Activated naive CD4-positive, alpha-beta T cell treated with anti-CD3 and anti-CD28 coated beads, Interleukin-2, amount 50 U/mL, for 72 hours (primary cell): ENCODE data around the gene RNF125. TPM values are rescaled to one million over a fixed set of nuclear protein-coding genes. Genes with fewer than 3 reads are reported as not detected.
"Not testable (repeated sequence)": the region's sequence is repeated elsewhere in the genome, so short reads cannot be mapped to it uniquely, and the experiment has no call there.

Experiments used
- ATAC-seq, 2 donors: fragments of 150-1000 bp; cut with Tn5 transposase; 2 replicates each; pipeline ENCODE4 v1.10.0; 2021; ENCODE audit warnings: mild to moderate bottlenecking in 2 of 2, moderate library complexity in 2 of 2
- DNase-seq, 2 donors: peaks; one replicate each; pipeline ENCODE4 v3.0.0; 2021 to 2022; ENCODE audit warnings: low spot score in 2 of 2
- H3K27ac Mint-ChIP-seq, 2 donors: one replicate each; pipeline ENCODE4 v1.8.0; 2022; ENCODE audit warnings: mild to moderate bottlenecking in 2 of 2, mixed read lengths in 2 of 2
- H3K36me3 Mint-ChIP-seq, 2 donors: one replicate each; pipeline ENCODE4 v1.8.0; 2022; ENCODE audit warnings: mixed read lengths in 2 of 2
- H3K9me3 Mint-ChIP-seq, 2 donors: one replicate each; pipeline ENCODE4 v1.8.0; 2022; ENCODE audit warnings: mixed read lengths in 2 of 2
- total RNA-seq, 2 donors: library from RNA; stranded (reverse); gene quantifications; one replicate each; pipeline ENCODE4 v1.2.3, GENCODE V29; 2022

The RNF125 gene
- 10 to 100 TPM; 12.0 to 13.8 TPM for total RNA-seq

DNA sequence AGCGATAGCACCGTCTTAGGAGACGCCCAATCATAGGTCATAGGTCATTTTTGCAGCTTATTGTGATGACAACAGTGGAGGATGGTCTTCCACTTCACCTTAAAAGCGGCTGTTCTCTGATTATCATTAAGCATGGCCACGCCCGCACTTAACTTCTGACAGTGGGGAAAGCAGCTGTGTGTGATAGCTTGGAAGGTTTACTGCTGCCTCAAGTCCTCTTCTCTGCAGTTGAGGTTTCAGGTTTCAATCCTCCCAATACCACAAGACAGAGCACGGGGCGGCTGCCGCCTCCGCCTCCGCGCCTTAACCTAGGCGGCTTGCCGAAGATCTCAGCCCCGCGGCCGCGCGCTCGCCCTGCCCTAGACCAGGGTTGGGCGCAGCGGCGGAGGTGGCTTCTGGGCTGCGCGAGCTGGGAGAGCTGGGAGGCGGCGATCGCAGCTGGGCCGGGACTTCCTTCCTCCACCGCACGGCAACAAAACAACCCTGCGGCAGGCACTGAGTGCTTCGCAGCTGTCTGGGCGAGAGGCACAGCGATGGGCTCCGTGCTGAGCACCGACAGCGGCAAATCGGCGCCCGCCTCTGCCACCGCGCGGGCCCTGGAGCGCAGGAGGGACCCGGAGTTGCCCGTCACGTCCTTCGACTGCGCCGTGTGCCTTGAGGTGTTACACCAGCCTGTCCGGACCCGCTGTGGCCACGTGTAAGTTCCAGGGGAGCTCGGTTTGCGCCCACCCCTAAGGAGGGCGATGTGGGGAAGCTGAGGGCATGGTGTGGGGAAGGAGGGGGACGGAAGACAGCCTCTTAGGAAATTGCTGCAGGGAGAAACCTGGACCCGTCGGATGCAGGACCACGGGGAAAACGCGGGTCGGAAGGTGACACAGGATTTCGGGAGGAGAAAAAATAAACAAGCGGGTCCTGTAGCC lies at the start of gene RNF125:
Gene RNF125 (plus strand): TSS at position 495 of the 920 bp plus-strand sequence. CDS start 39 bp downstream, at position 534.
- H3K9me3 Mint-ChIP-seq = no peaks in the 10 kb centered on the region
- DNase-seq (peak; percentile 86 to 87), ATAC-seq (peak; percentile 81 to 88)
- peak within 1 kb of the TSS; percentile 89 to 96 for H3K27ac Mint-ChIP-seq
- H3K36me3 Mint-ChIP-seq = peaks cover 5 to 12% of the 10 kb centered on the region in 2 donors

DNA sequence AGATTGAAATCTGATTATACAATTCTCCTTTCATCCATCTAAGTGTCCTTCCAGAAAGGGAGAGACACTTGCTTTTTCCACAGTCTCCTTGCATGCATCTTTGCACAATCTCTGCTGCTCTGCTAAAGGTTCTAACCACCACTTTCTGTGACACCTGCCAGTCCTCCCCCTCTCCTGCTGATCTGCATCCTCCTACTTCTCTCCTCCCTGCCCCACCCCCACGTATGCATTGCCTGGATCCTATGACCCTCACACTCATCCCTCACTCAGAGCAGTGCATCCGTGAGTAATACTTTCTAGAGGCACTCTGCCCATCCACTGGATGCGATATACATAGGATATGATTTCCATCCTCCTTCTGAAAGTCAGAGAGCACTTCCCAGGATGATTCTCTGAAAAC lies 48.0 kb upstream of the RNF125 start:
- ATAC-seq = no peak
- H3K36me3 Mint-ChIP-seq = peaks cover 25 to 27% of the 10 kb centered on the region in 2 donors
- no peak for DNase-seq
- H3K9me3 Mint-ChIP-seq = peaks cover 20 to 27% of the 10 kb centered on the region in 2 donors
- no peak overlapping the region for H3K27ac Mint-ChIP-seq

DNA sequence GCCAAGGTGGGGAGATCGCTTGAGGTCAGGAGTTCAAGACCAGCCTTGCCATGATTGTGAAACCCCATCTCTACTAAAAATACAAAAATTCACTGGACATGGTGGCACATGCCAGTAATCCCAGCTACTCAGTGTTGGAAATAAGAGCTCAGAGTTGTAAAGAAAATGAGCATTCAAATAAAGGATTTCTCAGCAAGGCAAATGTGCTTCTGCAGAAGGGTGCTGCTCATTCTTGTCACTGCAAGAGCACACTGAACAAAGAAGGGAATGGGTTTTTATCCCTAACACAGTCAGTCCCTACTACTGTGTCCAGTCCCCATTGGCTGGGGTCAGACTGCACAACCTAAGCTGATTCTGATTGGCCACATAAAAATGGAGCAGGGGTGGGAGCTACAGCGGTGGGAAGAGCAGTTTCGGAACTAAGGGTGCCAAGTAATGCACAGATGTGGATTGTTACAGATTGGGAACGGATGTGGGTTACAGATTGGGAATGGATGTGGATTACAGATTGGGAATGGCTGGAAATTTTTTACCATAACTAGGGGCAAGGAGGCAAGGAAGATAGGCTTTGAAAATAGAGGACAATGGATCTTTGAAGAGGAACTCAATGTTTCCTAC lies 44.6 kb upstream of the RNF125 start:
- peaks cover 27 to 32% of the 10 kb centered on the region in 2 donors for H3K9me3 Mint-ChIP-seq
- H3K36me3 Mint-ChIP-seq = peaks cover 39 to 40% of the 10 kb centered on the region in 2 donors
- ATAC-seq (no peak), DNase-seq (no peak)
- H3K27ac Mint-ChIP-seq = no peak overlapping the region

DNA sequence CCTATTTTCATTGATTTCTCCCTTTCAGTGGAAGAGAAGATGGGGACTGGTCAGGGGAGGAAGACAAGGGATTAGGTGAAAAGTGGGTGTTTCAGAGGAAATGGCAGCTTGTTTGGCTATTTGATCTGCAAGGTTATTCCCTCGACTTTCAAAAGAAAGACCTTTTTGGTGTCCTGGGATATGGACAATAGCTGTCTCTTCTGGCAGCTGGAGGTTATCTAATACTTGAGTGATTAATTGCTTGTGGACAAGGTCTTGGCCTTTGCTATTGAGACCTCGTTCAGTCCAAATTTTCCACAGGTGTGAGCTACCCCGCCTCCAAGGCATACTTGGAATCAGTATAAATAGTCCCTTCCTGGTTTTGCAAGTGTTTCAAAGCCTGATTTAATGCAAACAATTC lies 42.4 kb upstream of the RNF125 start:
- Mint-ChIP-seq H3K9me3 (peaks cover 27 to 33% of the 10 kb centered on the region in 2 donors), H3K36me3 (peaks cover 40% of the 10 kb centered on the region in 2 donors), H3K27ac (no peak overlapping the region)
- ATAC-seq (no peak), DNase-seq (no peak)

DNA sequence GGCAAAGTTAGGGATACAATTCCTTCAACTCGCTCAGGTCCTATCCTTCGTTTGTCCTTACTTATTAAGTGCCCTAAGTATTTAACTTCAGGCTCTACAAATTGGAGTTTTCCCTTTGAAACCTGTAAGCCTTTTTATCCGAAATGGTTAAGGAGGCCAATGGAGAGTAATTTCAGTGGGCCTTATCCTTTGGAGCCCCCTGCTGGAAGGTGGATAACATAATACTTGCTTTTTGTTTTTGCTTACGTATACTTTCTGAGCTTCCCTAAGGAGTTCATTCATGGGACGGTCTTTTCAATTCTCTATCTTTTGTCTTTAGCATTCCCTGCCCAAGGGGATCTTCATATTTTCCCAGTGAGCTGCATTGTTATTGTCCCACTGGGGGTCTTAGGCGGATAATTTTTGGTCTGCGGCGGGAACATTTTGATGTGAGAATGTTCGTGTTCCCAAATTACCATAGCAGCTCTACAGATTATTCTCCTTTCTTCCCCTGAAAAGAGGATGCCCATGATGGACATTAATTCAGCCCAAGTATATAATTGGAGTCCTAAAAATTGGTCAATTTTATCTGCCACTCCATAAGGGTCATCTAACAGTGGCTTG lies 41.3 kb upstream of the RNF125 start:
- ATAC-seq (peak in 1 of 2 donors; percentile 34), DNase-seq (peak in 1 of 2 donors; percentile 29)
- Mint-ChIP-seq H3K9me3 (peaks cover 23 to 29% of the 10 kb centered on the region in 2 donors), H3K27ac (no peak overlapping the region), H3K36me3 (peaks cover 38% of the 10 kb centered on the region in 2 donors)

DNA sequence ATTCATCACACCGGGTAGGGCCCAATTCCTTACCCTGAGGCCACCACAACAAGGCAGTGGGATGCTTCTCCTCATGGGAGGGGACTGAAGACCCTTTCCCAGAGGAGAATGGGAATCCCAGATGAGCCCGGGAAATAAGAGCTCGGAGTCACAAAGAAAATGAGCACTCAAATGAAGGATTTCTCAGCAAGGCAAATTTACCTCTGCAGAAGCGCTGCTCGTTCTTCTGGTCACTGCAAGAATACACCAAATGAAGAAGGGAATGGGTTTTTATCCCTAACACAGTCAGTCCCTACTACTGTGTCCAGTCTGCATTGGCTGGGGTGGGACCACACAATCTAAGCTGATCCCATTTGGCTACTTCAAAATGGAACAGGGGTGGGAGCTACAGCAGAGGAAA lies 40.0 kb upstream of the RNF125 start:
- DNase-seq (no peak), ATAC-seq (no peak)
- H3K36me3 Mint-ChIP-seq = peaks cover 31 to 34% of the 10 kb centered on the region in 2 donors
- no peak overlapping the region for H3K27ac Mint-ChIP-seq
- H3K9me3 Mint-ChIP-seq = peaks cover 23 to 25% of the 10 kb centered on the region in 2 donors

DNA sequence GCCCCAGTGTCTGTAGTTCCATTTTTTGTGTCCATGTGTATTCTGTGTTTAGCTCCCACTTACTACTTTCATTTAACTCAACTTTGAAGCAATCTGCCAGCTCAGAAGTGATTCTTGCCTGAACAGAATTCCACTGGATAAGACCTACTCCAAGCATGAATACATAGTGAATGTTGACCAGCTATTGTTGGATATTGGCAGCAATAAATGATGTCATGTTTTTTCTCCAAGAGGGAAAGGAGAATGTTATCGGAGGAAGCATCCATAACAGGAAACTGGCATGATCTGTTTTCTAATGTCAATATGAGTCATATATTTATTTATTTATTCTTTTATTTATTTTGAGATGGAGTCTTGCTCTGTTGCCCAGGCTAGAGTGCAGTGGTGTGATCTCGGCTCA lies 38.9 kb upstream of the RNF125 start:
- H3K36me3 Mint-ChIP-seq = peaks cover 20 to 24% of the 10 kb centered on the region in 2 donors
- DNase-seq = no peak
- no peak for ATAC-seq
- peaks cover 14 to 15% of the 10 kb centered on the region in 2 donors for H3K9me3 Mint-ChIP-seq
- no peak overlapping the region for H3K27ac Mint-ChIP-seq

DNA sequence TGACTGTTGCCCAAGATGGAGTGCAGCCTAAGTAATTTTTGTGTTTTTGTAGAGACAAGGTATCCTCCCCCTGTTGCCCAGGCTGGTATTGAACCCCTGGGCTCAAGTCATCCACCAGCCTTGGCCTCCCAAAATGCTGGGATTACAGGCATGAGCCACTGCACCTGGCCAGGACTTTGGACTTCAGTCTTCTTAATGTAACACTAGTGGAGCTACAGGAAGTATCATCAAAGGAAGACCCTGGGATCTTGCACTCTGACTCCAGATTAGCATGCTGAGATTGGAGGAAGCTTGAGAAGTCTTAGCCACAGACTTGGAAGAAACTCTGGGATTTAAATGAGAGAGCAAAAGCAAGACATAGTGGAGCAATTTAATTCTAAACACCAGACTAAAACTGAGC lies 37.8 kb upstream of the RNF125 start:
- ATAC-seq (no peak), DNase-seq (no peak)
- Mint-ChIP-seq H3K9me3 (peaks cover 6 to 7% of the 10 kb centered on the region in 2 donors), H3K27ac (no peak overlapping the region), H3K36me3 (peaks cover 13 to 15% of the 10 kb centered on the region in 2 donors)

DNA sequence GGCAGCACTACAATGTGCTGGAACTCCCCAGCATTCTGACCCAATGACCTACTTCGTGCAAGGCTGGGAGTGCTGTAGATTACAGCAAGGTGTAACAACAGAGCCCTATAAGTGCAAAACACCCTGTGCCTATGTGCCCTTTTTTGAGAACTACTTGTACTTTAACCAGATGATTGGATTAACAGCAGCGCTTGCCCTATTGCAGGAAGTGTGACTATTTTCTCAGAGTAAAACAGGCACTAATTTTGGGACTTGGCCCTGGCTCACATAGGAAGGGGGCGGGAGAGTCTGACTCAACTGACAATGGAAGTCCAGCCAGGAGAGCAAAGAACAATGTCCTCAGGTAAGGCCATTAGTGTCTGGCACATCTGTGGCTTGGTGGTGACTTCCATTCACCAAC lies 35.6 kb upstream of the RNF125 start:
- DNase-seq (no peak), ATAC-seq (no peak)
- peaks cover 10 to 11% of the 10 kb centered on the region in 2 donors for H3K36me3 Mint-ChIP-seq
- no peak overlapping the region for H3K27ac Mint-ChIP-seq
- peaks cover 6 to 7% of the 10 kb centered on the region in 2 donors for H3K9me3 Mint-ChIP-seq

DNA sequence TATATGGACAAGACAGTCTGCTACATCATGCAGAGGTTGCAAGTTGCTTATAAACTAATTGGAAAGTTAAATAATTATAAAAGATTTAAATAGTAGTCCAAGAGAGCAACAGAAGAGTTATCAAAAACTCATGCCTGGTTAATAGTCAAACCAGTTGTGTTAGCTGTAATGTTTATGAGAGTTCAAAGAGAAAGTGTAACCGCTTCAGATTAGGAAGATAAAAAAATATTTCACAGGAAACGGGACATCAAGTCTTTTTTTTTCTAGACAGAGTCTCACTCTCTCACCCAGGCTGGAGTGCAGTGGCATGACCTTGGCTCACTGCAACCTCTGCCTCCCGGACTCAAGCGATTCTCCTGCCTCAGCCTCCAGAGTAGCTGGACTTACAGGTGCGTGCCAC lies 34.6 kb upstream of the RNF125 start:
- DNase-seq = no peak
- peaks cover under 1 to 2% of the 10 kb centered on the region in 2 donors for H3K36me3 Mint-ChIP-seq
- no peak overlapping the region for H3K27ac Mint-ChIP-seq
- ATAC-seq = no peak
- H3K9me3 Mint-ChIP-seq = peaks cover under 1 to 1% of the 10 kb centered on the region in 2 donors

DNA sequence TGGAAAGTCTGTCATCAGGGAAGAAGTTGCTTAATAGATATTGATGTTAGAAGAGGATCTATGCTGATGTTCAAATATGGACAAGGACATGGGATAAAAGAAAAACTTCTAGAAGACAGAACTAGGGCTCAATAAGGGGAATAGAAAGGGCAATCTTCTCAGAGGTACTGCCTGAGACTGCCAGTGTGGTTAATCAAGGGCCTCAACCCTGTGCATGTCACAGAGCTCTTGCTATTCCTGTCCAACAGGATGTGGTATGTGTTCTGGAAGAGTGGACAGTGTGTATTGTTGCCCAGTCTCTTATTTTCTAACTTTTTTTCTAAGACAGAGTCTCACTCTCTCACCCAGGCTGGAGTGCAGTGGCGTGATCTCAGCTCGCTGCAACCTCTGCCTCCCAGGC lies 27.8 kb upstream of the RNF125 start:
- DNase-seq = no peak
- Mint-ChIP-seq H3K36me3 (no peaks in the 10 kb centered on the region), H3K27ac (no peak overlapping the region), H3K9me3 (no peaks in the 10 kb centered on the region)
- ATAC-seq = no peak

DNA sequence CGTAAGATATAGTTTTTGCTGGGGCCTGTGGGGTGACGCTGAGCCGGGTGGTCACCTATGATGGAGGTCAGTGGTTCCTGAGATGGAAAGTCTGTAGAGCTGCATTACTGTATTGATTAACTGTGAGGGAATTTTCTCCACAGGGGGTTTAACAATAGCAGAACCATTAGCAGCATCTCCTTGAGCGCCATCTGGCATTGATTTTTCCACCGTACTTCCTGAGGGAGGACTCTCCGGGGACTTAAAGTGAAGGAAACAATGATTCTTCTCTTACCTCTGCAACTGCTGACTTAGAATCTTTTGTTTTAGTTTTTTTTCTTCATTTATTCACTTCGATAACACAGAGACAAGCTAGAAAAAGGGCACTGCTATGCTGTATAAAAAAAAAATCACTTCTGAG lies 22.6 kb upstream of the RNF125 start:
- DNase-seq (no peak), ATAC-seq (no peak)
- Mint-ChIP-seq H3K36me3 (no peaks in the 10 kb centered on the region), H3K9me3 (no peaks in the 10 kb centered on the region), H3K27ac (no peak overlapping the region)

DNA sequence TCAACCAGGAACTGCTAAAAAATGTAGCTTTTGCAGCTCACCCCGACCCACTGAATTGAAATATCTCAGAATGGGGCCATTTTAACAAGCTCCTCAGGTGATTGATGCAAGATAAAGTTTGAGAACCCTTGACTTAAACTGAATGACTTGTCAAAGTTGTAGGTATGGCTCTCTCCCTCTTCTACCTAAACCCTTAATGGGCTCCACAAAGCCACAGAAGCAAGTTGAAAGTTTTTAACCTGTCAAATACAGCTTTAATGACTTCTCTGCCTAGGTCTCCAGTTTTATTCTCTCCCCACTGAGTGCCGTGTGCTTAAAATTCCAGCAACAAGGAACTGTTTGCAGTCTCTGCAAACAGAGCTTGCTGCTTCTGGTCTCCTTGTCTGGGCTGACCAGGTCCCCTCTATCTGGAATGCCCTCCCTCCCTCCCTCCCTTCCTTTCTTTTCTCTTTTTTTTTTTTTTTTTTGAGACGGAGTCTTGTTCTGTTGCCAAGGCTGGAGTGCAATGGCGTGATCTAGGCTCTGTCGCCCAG lies 19.7 kb upstream of the RNF125 start:
- Mint-ChIP-seq H3K9me3 (no peaks in the 10 kb centered on the region), H3K36me3 (no peaks in the 10 kb centered on the region), H3K27ac (no peak overlapping the region)
- ATAC-seq (no peak), DNase-seq (no peak)

DNA sequence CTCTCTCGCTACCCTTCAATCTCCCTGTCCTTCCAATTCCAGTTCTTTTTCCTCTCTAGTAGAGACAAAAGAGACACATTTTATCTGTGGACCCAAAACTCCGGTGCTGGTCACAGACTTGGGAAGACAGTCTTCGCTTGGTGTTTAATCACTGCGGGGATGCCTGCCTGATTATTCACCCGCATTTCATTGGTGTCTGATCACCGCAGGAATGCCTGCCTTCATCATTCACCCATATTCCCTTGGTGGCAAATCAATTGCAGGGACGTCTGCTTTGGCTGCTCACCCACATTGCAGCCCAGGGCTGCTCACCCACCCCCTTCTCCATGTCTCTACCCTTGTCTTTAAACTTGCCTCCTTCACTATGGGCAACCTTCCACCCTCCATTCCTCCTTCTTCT lies 17.5 kb upstream of the RNF125 start:
- H3K9me3 Mint-ChIP-seq, H3K27ac Mint-ChIP-seq, ATAC-seq: not testable (repeated sequence)

DNA sequence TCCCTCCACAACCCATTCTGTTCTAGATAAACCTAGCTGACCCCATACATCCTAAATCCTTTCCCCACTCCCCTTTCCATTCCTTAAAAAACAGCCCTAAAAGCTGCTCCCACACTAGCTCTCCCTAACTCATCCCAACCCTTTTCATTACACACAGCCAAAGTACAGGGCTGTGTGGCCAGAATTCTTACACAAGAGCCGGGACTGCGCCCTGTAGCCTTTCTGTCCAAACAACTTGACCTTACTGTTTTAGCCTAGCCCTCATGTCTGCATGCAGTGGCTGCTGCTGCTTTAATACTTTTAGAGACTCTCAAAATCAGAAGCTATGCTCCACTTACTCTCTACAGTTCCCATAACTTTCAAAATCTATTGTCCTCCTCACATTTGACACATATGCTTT lies 14.8 kb upstream of the RNF125 start:
- ATAC-seq, H3K36me3 Mint-ChIP-seq, H3K27ac Mint-ChIP-seq, DNase-seq, H3K9me3 Mint-ChIP-seq: not testable (repeated sequence)

More for the DNA sequence above, 17.5 kb upstream of the RNF125 start:
- not testable (repeated sequence) for DNase-seq, H3K36me3 Mint-ChIP-seq

DNA sequence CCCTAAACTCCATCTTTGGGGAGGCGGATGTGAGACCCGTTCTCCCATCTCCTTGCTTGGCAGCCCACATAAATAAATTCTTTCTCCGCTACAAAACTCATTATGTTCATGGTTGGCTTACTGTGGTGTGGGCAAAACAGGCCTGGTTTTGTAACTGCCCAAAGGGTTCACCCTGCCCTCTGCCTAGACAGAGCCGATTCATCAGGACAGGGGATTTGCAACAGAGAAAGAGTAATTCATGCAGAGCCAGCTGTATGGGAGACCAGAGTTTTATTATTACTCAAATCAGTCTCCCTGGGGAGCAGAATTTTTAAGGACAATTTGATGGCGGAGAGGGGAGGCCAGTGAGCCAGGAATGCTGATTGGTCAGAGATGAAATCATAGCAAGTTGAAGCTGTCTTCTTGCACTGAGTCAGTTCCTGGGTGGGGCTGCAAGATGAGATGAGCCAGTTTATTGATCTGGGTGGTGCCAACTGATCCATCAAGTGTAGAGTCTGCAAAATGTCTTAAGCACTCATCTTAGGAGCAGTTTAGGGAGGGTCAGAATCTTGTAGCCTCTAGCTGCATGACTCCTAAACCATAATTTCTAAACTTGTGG lies 8.4 kb upstream of the RNF125 start:
- no peak overlapping the region for H3K27ac Mint-ChIP-seq
- H3K9me3 Mint-ChIP-seq = no peaks in the 10 kb centered on the region
- H3K36me3 Mint-ChIP-seq = no peaks in the 10 kb centered on the region
- ATAC-seq = no peak
- DNase-seq = no peak
